Measurements from ENCODE around the gene DDX50.

Gene DDX50

DNA sequence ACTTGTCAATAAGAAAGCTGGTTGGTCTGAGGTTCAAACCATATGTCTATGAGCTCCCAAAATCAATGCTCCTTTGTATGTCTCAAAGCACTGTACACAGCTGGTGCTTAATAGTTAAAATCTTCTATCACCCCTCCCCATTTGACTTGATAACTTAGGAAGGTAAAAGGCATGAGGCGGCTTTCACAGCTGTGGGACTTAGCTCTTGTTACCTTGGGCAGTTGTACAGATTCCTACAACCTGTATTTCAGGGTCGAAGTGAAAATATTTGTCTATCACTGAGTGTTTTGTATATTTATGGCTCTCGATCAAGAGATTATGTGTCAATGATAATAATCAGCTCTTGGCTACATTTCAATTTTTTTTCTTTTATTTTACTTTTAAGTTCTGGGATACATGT, 86.5 kb downstream of the DDX50 start:
- no peak for DNase-seq (ENCODE audit: low read depth)

DNA sequence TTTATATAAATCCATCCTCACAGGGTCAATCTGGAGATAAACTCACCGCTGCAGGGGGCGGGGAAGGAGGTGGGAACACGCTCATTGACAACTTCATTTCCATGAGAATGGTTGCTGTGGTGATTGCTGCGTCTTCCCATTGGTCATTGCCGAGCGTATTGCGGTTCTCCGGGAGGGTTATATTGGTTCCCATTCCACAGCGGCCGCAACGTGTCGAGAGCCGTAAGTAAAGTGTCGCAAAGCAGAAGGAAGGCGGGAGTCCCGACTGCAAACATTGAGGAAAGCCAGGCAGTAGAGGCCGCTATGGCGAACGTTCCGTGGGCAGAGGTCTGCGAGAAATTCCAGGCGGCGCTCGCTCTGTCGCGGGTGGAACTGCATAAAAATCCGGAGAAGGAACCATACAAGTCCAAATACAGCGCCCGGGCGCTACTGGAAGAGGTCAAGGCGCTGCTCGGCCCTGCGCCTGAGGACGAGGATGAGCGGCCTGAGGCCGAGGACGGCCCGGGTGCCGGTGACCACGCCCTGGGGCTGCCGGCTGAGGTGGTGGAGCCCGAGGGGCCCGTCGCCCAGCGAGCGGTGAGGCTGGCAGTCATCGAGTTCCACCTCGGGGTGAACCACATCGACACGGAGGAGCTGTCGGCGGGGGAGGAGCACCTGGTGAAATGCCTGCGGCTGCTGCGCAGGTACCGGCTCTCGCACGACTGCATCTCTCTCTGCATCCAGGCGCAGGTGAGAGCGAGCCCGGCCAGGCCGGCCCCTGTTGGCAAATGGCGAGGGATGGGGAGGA, 87.6 kb downstream of the DDX50 start, which contains the start of gene KIFBP:
KIFBP (plus strand) TSS at position 274 of the 787 bp plus-strand sequence; CDS start at position 304, 30 bp downstream.
- peak; percentile 98 for DNase-seq (ENCODE audit: low read depth)

DNA sequence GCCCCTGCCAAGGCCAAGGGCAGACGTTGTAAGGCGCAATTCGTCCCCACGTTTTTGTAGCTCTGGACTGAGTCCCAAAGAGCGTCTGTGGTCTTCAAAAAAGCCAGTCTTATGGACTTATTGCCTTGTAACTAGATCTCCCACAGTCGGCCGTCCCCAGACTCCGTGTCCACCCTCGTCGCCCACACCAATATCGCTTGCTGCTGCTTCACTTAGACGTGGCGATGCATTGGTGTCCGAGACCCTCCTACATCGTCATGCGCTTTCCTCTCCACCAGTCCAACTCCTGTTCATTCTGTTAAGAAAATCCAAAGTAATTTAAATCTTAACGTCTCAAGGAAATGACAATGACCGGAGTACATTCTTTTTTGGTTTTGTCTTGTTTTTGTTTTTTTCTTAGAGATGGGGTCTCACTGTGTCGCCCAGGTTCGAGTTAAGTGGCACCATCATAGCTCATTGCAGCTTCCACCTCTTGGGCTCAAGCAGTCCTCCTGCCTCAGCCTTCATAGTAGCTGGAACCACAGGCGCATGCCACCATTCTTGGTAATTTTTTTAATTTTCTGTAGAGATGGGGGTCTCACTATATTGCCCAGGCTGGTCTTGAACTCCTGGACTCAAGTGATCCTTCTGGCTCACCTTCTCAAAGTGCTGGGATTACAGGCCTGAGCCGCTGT, 88.3 kb downstream of the DDX50 start:
- peak; percentile 6 for DNase-seq (ENCODE audit: low read depth)

DNA sequence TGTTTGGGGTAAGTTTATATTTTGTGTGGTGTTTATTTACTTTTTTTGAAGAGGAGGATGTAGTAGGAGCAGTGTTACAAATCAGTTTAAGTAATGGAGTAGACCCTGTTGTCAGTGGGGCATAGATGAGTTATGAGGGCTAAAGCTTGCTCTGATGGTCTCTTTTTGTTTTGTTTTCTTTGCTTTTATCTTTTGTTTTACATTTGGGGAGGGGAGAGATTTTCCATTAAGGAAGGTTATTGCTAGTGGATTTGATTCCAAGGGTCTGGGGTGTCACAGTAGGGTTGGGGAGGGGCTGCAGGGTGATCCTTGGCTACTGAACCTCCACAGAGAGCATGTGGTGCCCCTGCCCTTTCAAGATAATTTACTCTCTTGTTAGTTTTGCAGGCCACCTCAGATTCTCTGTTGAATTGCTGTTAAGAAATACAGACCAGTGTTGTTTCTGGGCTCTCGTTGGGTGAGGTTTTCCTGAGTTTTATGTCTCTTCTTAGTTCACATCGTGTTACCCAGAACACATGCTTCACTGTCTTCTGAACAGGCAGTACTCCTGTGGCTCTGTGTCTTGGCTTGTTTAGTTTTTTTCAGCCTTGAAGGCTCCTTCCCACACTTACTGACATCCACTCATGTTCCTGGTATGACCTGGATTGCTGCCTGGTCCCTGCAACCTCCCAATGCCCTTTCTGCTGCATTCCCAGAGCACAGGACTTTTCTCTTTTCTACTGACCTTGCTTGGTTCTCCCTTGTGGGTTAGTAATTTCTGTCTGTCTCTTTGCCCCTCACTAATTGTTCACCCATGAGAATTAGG, 91.7 kb downstream of the DDX50 start:
- DNase-seq (ENCODE audit: low read depth) = peak; percentile 90

Measured in fibroblast of gingiva (primary cell).